Effector CD4-positive, alpha-beta T cell (primary cell): ENCODE measurements around the gene OSBP2.
"Not testable (repeated sequence)": the region's sequence is repeated elsewhere in the genome, so short reads cannot be mapped to it uniquely, and the experiment has no call there.

Experiments used
- DNase-seq: peaks from one replicate; pipeline ENCODE4 v3.0.0-alpha.2; 2020
- total RNA-seq: gene quantifications from one replicate; lab custom pipeline; 2026; lab: John Stamatoyannopoulos, UW

Gene OSBP2
- total RNA-seq: 0.94 reads per million

- DNase-seq: no peak
Observed at GRCh38 chr22:30694640-30695350, at the start of gene OSBP2. TSS of gene OSBP2 (plus strand) at chr22:30694874. CDS start at chr22:30694910, 36 bp downstream.

GRCh38 chr22:30646518-30647160 lies 48.0 kb upstream of the OSBP2 start:
- DNase-seq: no peak

- DNase-seq: no peak
Observed at GRCh38 chr22:30647536-30647935, 47.1 kb upstream of the OSBP2 start.

- no peak for DNase-seq
Observed at GRCh38 chr22:30648825-30649224, 45.8 kb upstream of the OSBP2 start.

- peak; percentile 42 for DNase-seq
Observed at GRCh38 chr22:30649430-30650007, 45.2 kb upstream of the OSBP2 start.

GRCh38 chr22:30650508-30651116 lies 44.1 kb upstream of the OSBP2 start:
- no peak for DNase-seq

- no peak for DNase-seq
Observed at GRCh38 chr22:30652852-30653251, 41.8 kb upstream of the OSBP2 start.

- DNase-seq: no peak
Observed at GRCh38 chr22:30654361-30654760, 40.3 kb upstream of the OSBP2 start.

GRCh38 chr22:30655532-30655931 lies 39.1 kb upstream of the OSBP2 start:
- DNase-seq: no peak

GRCh38 chr22:30662040-30662439 lies 32.6 kb upstream of the OSBP2 start:
- no peak for DNase-seq

- no peak for DNase-seq
Observed at GRCh38 chr22:30664798-30665197, 29.9 kb upstream of the OSBP2 start.

- DNase-seq: no peak
Observed at GRCh38 chr22:30665266-30665665, 29.4 kb upstream of the OSBP2 start.

GRCh38 chr22:30665786-30666185 lies 28.9 kb upstream of the OSBP2 start:
- DNase-seq: no peak

GRCh38 chr22:30667107-30667493 lies 27.6 kb upstream of the OSBP2 start:
- DNase-seq: no peak

- peak; percentile 92 for DNase-seq
Observed at GRCh38 chr22:30667494-30668385, 26.9 kb upstream of the OSBP2 start, which contains the start of gene DUSP18. TSS of gene DUSP18 (minus strand) at chr22:30667875. CDS start at chr22:30664003, 3,872 bp downstream.

- DNase-seq: no peak
Observed at GRCh38 chr22:30668386-30668710, 26.3 kb upstream of the OSBP2 start.

- no peak for DNase-seq
Observed at GRCh38 chr22:30671071-30671470, 23.6 kb upstream of the OSBP2 start.

GRCh38 chr22:30673136-30673535 lies 21.5 kb upstream of the OSBP2 start:
- DNase-seq: no peak

GRCh38 chr22:30674482-30674881 lies 20.2 kb upstream of the OSBP2 start:
- no peak for DNase-seq

GRCh38 chr22:30675436-30675835 lies 19.2 kb upstream of the OSBP2 start:
- DNase-seq: no peak

- DNase-seq: not testable (repeated sequence)
Observed at GRCh38 chr22:30676565-30676964, 18.1 kb upstream of the OSBP2 start.

- not testable (repeated sequence) for DNase-seq
Observed at GRCh38 chr22:30679895-30680690, 14.6 kb upstream of the OSBP2 start.
